Endothelial cell of umbilical vein (primary cell): ENCODE results near the gene MCF2L. TPM values are rescaled to one million over a fixed set of nuclear protein-coding genes. Genes with fewer than 3 reads are reported as not detected.

Experiments used
- BruUV-seq: library from RNA; stranded (reverse); fragments of 400-500 nt; replicated peaks from 2 replicates; lab custom pipeline; 2021; lab: Mats Ljungman, UMichigan
- CTCF ChIA-PET: fragments of 300-600, 350-600 bp; sonication (Branson Sonifier 250); formaldehyde crosslinking; loops from one replicate; lab custom pipeline; 2021; ENCODE audit warnings: antibody characterized with exemption, inconsistent platforms; lab: Charles Lee
- POLR2A ChIA-PET: fragments of 300-600, 350-600 bp; sonication (Branson Sonifier 250); formaldehyde crosslinking; loops from one replicate; lab custom pipeline; 2021; ENCODE audit warnings: antibody characterized with exemption, inconsistent platforms; lab: Charles Lee
- DNase-seq: peaks from one replicate; pipeline ENCODE4 v3.0.0-alpha.2; 2011; ENCODE audit warnings: low read depth, low spot score
- FAIRE-seq: peaks from 2 replicates; lab custom pipeline; 2011; peaks lifted over from hg19 to GRCh38; lab: Jason Lieb, UNC
- H2AFZ ChIP-seq: 2 replicates; pipeline ENCODE4 v1.6.0; 2012; ENCODE audit warnings: low read depth, low read length, control low read depth, inconsistent platforms
- H3K27ac ChIP-seq: 2 replicates; pipeline ENCODE4 v1.5.1; 2011; ENCODE audit warnings: low read depth, mild to moderate bottlenecking, control low read depth, low read length, moderate library complexity; ENCODE audit not compliant: insufficient read depth
- H3K27me3 ChIP-seq, 2 experiments: 2 replicates each; pipeline versions ENCODE4 v1.6.0 to v1.6.1; 2011; ENCODE audit warnings: low read length in 2 of 2, mixed read lengths in 1 of 2; ENCODE audit not compliant: control insufficient read depth in 2 of 2, insufficient read depth in 2 of 2
- H3K36me3 ChIP-seq, 2 experiments: 2 replicates in 1 of 2; 3 replicates in 1 of 2; pipeline ENCODE4 v1.5.1; 2011; ENCODE audit warnings: low read length in 2 of 2, mild to moderate bottlenecking in 1 of 2, moderate library complexity in 1 of 2; ENCODE audit not compliant: control insufficient read depth in 2 of 2, insufficient read depth in 2 of 2; ENCODE audit errors: extremely low read depth in 1 of 2
- H3K4me1 ChIP-seq: 3 replicates; pipeline ENCODE4 v1.5.1; 2011; ENCODE audit warnings: mild to moderate bottlenecking, low read length; ENCODE audit not compliant: control insufficient read depth, insufficient read depth; ENCODE audit errors: extremely low read depth
- H3K4me2 ChIP-seq: 2 replicates; pipeline ENCODE4 v1.6.1; 2011; ENCODE audit warnings: low read length, control low read depth, mixed read lengths; ENCODE audit not compliant: insufficient read depth
- H3K4me3 ChIP-seq, 3 experiments: fragments of 200-600 bp in 1 of 3; sonication (generic), shearing (Covaris generic) in 1 of 3; replicated peaks in 1 of 3; 2 replicates each; pipeline ENCODE4 v1.5.1; 2011 to 2016; ENCODE audit warnings: control low read depth in 3 of 3, low read length in 3 of 3, mild to moderate bottlenecking in 2 of 3, inconsistent platforms in 1 of 3, low read depth in 1 of 3, moderate library complexity in 1 of 3; ENCODE audit not compliant: insufficient read depth in 1 of 3
- H3K79me2 ChIP-seq: 2 replicates; pipeline ENCODE4 v1.6.0; 2012; ENCODE audit warnings: low read length, inconsistent platforms; ENCODE audit not compliant: control insufficient read depth, insufficient read depth
- H3K9ac ChIP-seq: replicated peaks from 2 replicates; pipeline ENCODE3; 2011; ENCODE audit warnings: low read length, control low read depth; ENCODE audit not compliant: insufficient read depth; ENCODE audit errors: extremely low read depth
- H3K9me1 ChIP-seq: replicated peaks from 3 replicates; pipeline ENCODE4 v1.6.0; 2011; ENCODE audit warnings: mild to moderate bottlenecking, low read length; ENCODE audit not compliant: control insufficient read depth, insufficient read depth; ENCODE audit errors: extremely low read depth
- H3K9me3 ChIP-seq: replicated peaks from 2 replicates; pipeline ENCODE4 v1.5.1; 2012; ENCODE audit warnings: low read length, inconsistent platforms; ENCODE audit not compliant: control insufficient read depth, insufficient read depth
- H4K20me1 ChIP-seq: replicated peaks from 2 replicates; pipeline ENCODE3; 2011; ENCODE audit warnings: mild to moderate bottlenecking, low read length; ENCODE audit not compliant: control insufficient read depth, insufficient read depth; ENCODE audit errors: extremely low read depth
- EZH2 ChIP-seq: IDR thresholded peaks from 2 replicates; pipeline ENCODE4 v1.6.1; 2012; ENCODE audit warnings: borderline replicate concordance, low read depth, mild to moderate bottlenecking, moderate library complexity, low read length, inconsistent platforms; ENCODE audit not compliant: severe bottlenecking
- FOS ChIP-seq: IDR thresholded peaks from 2 replicates; pipeline ENCODE4 v1.6.1; 2011; ENCODE audit warnings: mild to moderate bottlenecking, low read length, moderate library complexity, borderline replicate concordance; ENCODE audit not compliant: insufficient read depth
- GATA2 ChIP-seq: IDR thresholded peaks from 2 replicates; pipeline ENCODE4 v1.7.0; 2011; ENCODE audit warnings: low read depth, mild to moderate bottlenecking, moderate library complexity, mixed read lengths, low read length; ENCODE audit not compliant: insufficient read length, insufficient read depth
- JUN ChIP-seq: IDR thresholded peaks from 2 replicates; pipeline ENCODE4 v1.6.1; 2011; ENCODE audit warnings: borderline replicate concordance, low read depth; ENCODE audit not compliant: insufficient read length, insufficient read depth
- MAX ChIP-seq: IDR thresholded peaks from 2 replicates; pipeline ENCODE4 v1.6.1; 2011; ENCODE audit not compliant: insufficient read depth, insufficient read length
- MYC ChIP-seq: IDR thresholded peaks from one replicate; pipeline ENCODE4 v1.6.1; 2011; ENCODE audit warnings: mild to moderate bottlenecking, low read depth, low read length
- POLR2A ChIP-seq: IDR thresholded peaks from 2 replicates; pipeline ENCODE4 v1.6.1; 2012; ENCODE audit warnings: low read depth, mild to moderate bottlenecking, control low read depth, low read length
- POLR2AphosphoS5 ChIP-seq: IDR thresholded peaks from 2 replicates; pipeline ENCODE4 v1.6.1; 2012; ENCODE audit warnings: low read depth, mild to moderate bottlenecking, control low read depth, low read length, moderate library complexity; ENCODE audit not compliant: insufficient read depth
- dilution Hi-C: fragments of 300-500 bp; cut with MboI; formaldehyde crosslinking; loops from one replicate; pipeline ENCODE4 v1.15.0; 2019; ENCODE audit warnings: low sequenced_read_pairs; ENCODE audit not compliant: extremely low pct_ligation_motif_present
- intact Hi-C: fragments of 100-400 bp; cut with micrococcal nuclease; formaldehyde crosslinking; loops from one replicate; pipeline ENCODE4 v1.10.0; 2022
- polyA plus RNA-seq, 4 experiments: library from polyadenylated mRNA; depleted of rRNA in 3 of 4; stranded (reverse) in 3 of 4; unstranded in 1 of 4; fragments of >200 nt; gene quantifications; 2 replicates each; pipeline versions ENCODE4 v1.2.1 to v1.2.3, GENCODE V29; 2011 to 2012; ENCODE audit warnings: missing spikeins in 1 of 4
- total RNA-seq: library from RNA; stranded (reverse); gene quantifications from 2 replicates; pipeline ENCODE4 v1.2.3, GENCODE V29; 2021
- TF ChIP-seq, protein P1 (sequence below), 2 donors: IDR thresholded peaks; 1 replicate in 1 of 2; 2 replicates in 1 of 2; pipeline ENCODE4 v1.5.1; 2011; ENCODE audit warnings: low read length in 2 of 2, mild to moderate bottlenecking in 2 of 2, moderate library complexity in 2 of 2, control low read depth in 1 of 2, inconsistent platforms in 1 of 2, low read depth in 1 of 2; ENCODE audit not compliant: insufficient read depth in 1 of 2; ENCODE audit errors: extremely low read depth in 1 of 2

MCF2L gene
- total and polyA plus RNA-seq, 2 donors (not counting 3 experiments of a cell fraction or from before 2014, with no cell fraction given), result 0.33 to 0.58 TPM

DNA sequence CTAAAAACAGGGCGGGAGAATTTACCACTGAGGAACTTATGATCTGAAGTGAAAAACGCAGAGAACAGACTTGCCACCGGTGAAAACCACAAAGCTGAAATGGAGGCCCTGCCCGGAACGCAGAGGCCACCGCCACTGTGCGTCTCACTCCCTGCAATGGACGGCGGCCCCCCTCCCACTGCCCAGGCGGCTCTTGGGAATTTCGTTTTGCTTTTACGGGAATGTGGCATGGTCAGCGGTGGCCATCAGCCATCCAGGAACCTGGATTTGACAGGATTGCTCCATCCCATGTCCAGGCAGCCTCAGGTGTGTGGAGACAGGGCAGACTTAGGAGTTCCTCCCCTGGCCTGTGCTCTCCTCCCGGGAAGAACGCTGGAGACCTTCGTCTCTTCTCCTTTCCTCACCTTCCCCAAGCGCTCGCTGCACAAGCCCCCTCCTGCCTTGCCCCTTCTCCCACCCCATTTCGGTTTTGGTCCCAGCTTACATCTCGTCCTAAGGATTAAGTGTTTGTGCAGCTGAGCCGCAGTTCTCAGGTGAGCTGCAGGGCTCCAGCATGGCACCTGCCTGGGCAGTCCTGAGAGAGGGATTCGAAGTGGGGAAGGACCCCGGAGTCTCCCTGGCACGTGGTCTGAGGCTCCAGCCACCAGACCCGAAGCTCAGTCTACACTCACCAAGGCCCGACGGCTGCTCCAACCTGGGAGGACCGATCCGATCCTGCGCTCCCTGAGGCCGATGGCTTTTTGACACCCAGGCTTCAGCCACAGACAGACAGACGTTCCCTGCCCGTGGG is 49.9 kb downstream of the MCF2L start:
- no peak for DNase-seq
- Histone ChIP-seq H3K9me3 (no peaks in the 10 kb centered on the region), H3K9me1 (no peaks in the 10 kb centered on the region), H3K9ac (no peak overlapping the region), H3K27ac (no peak overlapping the region), H3K4me2 (no peak overlapping the region), H3K4me1 (peaks cover 11% of the 10 kb centered on the region), H3K4me3 (no peak overlapping the region), H3K36me3 (no peaks in the 10 kb centered on the region), H2AFZ (no peak overlapping the region), H4K20me1 (no peaks in the 10 kb centered on the region), H3K79me2 (no peaks in the 10 kb centered on the region), H3K27me3 (no peaks in the 10 kb centered on the region)
- TF ChIP-seq MAX (no peak), MYC (no peak), POLR2AphosphoS5 (no peak), EZH2 (no peak), JUN (no peak), GATA2 (no peak), POLR2A (no peak), FOS (no peak)
- TF ChIP-seq, protein P1, sequence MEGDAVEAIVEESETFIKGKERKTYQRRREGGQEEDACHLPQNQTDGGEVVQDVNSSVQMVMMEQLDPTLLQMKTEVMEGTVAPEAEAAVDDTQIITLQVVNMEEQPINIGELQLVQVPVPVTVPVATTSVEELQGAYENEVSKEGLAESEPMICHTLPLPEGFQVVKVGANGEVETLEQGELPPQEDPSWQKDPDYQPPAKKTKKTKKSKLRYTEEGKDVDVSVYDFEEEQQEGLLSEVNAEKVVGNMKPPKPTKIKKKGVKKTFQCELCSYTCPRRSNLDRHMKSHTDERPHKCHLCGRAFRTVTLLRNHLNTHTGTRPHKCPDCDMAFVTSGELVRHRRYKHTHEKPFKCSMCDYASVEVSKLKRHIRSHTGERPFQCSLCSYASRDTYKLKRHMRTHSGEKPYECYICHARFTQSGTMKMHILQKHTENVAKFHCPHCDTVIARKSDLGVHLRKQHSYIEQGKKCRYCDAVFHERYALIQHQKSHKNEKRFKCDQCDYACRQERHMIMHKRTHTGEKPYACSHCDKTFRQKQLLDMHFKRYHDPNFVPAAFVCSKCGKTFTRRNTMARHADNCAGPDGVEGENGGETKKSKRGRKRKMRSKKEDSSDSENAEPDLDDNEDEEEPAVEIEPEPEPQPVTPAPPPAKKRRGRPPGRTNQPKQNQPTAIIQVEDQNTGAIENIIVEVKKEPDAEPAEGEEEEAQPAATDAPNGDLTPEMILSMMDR (IDR thresholded peaks at IDR 0.05; ENCODE audit: extremely low read depth in 1 of 2, insufficient read depth in 1 of 2, low read depth in 1 of 2, low read length in 2 of 2), result no peak
- BruUV-seq, result no TSS peak
- intact Hi-C loops (no loop called here), dilution Hi-C loops (no loop called here)
- no peak for FAIRE-seq
- ChIA-PET CTCF (interaction anchor here (1.5 to 1.9 kb wide), 3 partner anchors 11 kb away, joined by 4 to 8 read pairs (median 7); no protein-coding TSS in a partner anchor), POLR2A (no interaction called here)
